H1 (cell line): ENCODE data around the gene PRKN.

Source experiments
- CTCF ChIP-seq, 3 experiments: IDR thresholded peaks; 1 replicate in 2 of 3; 2 replicates in 1 of 3; pipeline versions ENCODE4 v1.5.1 to v1.6.1; 2011; ENCODE audit warnings: low read length in 3 of 3, mild to moderate bottlenecking in 3 of 3, inconsistent platforms in 2 of 3, low read depth in 1 of 3, moderate library complexity in 1 of 3; ENCODE audit not compliant: insufficient read depth in 1 of 3; ENCODE audit errors: control extremely low read depth in 1 of 3
- HDAC6 ChIP-seq: IDR thresholded peaks from one replicate; pipeline ENCODE4 v1.7.1; 2012; ENCODE audit warnings: low read depth, mild to moderate bottlenecking, inconsistent platforms, low read length, moderate library complexity
- POLR2AphosphoS5 ChIP-seq: IDR thresholded peaks from 2 replicates; pipeline ENCODE4 v1.6.1; 2011; ENCODE audit warnings: low read depth, low read length
- RFX5 ChIP-seq: IDR thresholded peaks from 2 replicates; pipeline ENCODE4 v1.6.1; 2011; ENCODE audit warnings: low read depth, low read length, improper control_type of control experiment, borderline replicate concordance

- no peak for TF ChIP-seq HDAC6
- no peak for TF ChIP-seq RFX5
- no peak for TF ChIP-seq POLR2AphosphoS5
- TF ChIP-seq CTCF (IDR thresholded peaks at IDR 0.05; ENCODE audit: control extremely low read depth in 1 of 3, insufficient read depth in 1 of 3, low read depth in 1 of 3, low read length in 3 of 3) = no peak
These were observed 694.9 kb downstream of the PRKN start for GRCh38 chr6:162032620-162033019.
